HG03565 (cell line): ENCODE data around the gene MAP2K7.
A peak's percentile ranks its signal among the peaks of the same experiment; 100 is the strongest.
"Not testable (repeated sequence)": the region's sequence is repeated elsewhere in the genome, so short reads cannot be mapped to it uniquely, and the experiment has no call there.

Experiments used
- ATAC-seq: cut with Tn5 transposase; IDR thresholded peaks from one replicate; pipeline ENCODE4 v1.9.1; 2021; ENCODE audit warnings: mild to moderate bottlenecking, moderate library complexity; ENCODE audit not compliant: unreplicated experiment

The MAP2K7 gene

DNA sequence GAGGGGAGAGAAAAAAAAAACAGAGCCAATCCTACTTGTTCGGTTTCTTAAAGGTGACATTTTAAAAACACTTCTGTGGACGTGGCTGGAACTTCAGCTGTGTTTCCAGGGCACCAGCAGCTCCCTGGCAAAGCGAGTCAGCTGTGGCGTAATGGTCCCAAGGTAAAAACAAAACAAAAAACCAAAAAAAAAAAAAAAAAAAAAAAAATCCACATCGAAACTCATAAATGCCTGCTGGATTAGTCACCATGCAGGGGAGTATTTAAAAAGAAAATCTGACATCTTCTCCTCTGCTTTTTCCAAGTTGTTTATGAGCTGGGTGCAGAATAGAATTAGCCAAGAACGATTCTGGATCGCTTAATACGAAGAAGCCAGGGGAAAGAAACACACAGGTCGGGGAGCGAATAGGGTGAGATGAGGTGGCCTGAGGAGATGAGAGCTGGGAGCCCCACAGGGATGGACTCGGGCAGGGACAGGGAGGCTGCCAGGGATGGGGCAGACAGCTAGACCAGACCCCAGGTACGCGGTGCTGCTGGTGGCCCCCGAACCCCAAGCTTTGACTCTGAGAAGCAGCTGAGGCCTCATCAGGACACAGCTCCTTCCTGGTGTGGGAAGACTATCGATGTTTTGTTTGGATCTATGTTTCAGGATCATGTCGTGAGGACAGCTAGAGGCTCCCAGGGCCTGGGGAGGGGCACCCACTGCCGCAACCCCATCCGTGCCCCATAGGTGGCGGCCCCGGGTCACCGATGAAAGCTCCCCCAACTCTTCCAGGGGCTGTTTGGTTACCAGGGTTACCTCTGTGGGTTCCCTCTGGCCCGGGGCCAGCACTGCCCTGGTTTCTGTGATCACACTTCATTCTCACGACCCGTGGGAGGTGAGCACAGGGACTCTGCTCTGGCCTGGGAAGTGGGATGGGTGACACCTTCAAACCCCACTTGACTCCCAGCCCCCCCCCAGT is 25.3 kb downstream of the MAP2K7 start:
- no peak for ATAC-seq

DNA sequence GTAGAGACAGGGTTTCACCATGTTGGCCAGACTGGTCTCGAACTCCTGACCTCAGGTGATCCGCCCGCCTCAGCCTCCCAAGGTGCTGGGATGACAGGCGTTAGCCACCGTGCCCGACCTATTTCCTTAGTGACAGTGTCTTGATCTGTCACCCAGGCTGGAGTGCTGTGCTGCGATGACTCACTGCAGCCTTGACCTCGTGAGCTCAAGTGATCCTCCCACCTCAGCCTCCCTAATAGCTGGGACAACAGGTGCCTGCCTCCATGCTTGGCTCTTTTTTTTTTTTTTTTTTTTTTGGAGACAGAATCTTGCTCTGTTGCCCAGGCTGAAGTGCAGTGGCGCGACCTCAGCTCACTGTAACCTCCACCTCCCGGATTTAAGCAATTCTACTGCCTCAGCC is 26.4 kb downstream of the MAP2K7 start:
- ATAC-seq: not testable (repeated sequence)

DNA sequence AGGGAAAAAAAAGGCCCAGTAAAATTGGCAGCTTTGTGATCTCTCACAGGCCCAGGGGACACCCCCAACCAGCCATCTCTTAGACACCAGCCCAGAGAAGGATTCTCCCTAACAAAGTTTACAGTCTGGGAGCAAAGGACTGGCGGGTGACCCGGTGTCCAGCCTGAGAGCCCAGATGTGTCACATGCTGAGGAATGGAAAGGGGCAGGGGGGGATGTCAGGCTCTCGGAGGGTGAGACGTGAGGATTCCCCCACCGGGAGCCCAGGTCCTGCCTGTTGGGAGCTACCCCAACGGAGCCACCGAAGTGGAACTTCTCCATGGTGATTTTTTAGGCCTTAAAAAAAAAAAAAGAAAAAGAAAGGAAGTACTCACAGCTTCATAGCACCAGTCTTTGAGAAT is 27.1 kb downstream of the MAP2K7 start:
- ATAC-seq: no peak

DNA sequence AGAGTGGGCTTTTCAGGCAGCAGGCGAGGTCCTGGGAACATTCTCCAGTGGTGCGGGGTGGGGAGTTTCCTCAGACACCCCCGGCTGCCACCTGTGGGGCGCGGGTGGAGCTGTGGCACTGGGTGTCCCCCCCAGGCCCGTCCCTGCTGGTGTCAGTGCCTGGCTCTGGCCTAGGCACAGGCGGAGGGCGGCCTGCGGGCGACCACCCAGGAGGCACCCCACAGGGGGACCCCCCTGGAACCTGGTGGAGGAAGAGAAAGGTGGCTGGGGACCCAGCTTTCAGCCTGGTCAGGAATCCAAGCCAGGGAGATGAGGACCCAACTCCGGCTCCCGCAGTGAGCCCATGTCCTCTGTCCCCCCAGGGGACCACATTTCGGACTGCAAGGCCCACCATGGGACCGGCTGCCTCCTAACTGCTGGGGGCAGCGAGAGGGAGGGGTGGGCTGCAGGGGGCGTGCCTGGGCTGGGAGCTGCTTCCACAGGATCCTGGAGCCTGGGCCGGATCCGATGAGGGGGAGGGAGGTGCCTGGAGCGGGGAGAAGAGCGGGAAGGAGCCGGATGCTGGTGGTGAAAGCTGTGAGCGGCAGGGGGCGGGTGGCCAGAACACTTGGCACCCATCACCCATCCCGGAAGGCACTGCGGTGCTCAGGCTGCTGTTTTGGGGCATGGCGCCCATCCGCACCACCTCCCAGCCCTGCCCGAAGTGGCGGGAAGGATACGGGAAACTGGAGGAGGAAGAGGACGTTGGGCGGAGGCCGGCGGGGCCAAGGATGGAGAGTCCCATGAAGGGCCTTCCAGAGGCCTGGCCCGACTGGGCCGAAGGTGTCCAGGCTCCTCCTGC is 27.8 kb downstream of the MAP2K7 start:
- ATAC-seq: no peak

DNA sequence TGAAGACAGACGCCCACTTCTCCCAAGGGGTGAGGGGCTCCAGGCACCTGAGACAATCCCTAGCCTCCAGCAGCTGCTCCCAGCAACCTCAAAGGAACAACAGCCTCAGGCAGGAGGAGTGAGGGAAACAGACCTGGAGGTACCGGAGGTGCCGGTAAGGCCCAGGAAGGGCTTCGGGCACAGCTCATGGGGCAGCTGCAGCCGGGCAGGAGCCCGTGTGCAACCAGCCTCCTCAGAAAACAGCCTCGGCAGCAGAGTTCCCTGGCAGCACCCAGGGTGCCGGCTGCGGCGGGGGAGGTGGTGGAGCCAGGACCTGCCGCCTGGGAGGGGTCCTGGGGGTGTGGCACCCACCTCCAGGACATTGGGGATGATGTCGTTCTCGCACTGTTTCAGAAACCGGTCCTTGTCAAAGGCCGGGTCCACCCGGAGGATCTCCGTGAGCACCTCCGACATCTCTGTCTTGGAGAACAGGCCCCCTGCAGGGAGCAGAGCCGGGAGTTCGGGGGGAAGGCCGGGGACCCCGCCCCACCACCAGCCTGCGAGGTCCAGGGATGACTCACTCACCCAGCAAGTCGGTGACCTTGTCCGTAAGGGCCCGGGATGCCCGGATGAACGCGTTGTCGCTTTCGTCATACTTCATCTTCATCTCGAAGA is 28.7 kb downstream of the MAP2K7 start:
- no peak for ATAC-seq

DNA sequence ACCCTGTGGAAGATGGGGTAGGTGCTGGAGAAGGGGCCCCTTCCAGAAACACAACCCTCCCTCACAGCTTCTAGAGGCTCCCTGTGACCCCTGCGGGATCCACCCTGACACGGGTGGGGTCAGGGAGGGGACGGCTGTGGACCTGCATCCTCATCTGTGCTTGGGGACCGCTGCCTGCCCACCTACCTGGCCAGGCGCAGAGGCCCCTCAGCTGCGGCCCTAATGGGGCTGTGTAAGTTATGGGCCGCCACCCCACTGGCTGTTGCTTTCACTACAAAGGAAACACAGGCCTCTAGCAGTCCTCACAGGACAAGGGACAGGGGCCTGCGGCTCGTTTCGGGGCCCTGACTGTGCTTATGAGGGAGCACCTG is 29.2 kb downstream of the MAP2K7 start:
- no peak for ATAC-seq

DNA sequence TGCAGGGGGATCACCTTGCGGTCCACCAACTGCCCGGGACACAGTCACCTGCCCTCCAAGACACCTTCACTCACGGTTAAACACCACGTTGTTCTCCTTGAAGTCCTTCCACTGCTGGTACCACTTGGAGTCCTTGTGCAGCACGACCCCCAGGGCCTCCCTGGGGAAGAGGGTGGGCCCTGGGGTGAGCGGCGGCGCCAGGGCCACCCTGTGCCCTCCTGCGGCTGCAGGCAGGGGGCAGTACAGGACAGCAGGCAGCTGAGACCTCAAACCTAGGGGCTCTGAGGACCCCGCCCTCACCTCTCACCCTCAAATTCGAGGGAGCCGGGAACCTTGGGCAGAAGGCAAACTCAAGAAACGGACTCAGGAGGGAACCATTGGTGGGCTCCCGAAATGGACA is 29.7 kb downstream of the MAP2K7 start:
- ATAC-seq: no peak

DNA sequence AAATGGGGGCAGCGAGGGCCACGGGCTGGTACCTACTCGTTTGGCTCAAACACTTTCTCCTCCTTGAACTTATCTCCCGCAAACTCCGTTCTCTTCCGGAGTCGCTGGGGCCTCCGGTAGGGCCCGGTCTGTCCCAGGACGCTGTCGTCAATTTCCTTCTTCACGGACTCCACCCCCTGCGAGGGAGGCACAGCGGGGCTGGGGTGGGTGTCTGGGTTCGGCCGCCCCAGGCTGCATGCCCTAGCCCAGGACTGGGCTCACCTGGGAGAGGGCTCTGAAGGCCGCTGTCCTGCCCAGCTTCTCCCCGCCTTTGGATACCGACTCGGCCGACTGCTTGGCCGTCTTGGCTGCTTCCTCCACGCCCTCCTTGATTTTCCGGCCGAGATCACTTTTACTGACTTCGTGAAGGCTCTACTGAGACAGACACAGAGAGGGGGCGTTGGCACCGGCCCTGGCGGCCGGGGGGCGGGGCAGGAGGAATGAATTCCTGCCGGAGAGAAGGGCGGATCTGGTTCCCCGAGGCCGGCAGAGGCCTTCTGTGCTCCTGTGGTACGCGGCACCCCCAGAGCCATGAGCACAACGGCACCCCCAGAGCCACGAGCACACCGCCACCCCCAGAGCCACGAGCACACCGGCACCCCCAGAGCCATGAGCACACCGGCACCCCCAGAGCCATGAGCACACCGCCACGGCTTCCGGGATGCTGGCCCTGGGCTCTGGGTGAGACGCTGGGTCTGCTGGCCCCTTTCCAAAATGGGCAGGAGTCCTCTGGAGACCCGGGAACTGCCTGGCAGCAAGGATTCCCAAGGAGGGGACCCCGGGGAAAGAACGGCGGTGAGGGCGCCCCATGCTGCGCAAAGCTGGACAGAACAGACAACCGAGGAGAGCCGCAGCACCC is 30.4 kb downstream of the MAP2K7 start:
- no peak for ATAC-seq

DNA sequence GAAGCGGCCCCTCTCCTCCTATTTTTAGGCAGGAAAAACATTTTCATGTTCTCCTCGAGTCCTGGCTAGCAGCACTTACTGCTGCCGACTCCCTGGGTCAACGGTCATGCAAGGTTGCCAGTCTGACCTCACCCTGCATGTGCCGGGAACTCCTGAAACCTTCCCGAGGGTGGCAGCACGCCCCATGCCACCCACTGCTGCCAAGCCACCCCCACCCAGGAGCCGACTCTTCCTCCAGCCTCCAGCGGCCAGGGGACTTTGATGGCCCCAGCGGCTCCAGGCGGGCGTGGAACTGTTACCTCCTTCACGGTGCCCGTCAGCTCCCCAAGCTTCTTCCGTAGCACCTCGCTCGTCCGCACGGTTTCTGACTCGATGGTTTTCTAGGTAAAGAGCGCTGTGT is 31.1 kb downstream of the MAP2K7 start:
- no peak for ATAC-seq

DNA sequence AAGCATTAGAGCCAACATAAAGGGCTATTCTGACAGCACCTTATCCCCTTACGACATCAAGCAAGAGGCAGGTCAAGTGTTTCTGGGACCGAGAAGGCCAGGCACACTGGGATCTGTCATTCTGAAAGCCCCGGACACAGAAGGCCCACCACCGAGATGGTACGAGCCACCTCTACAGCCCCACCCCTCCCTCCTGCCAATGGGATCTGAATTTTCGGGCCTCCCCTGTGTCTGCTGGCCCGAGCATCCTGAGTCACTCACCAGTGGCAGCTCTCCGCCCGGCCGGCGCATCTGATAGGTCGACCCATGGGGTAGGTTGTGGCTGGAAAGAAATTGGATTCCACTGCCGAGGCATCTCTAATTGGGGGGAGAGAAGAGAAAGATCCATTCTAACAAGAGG is 37.2 kb downstream of the MAP2K7 start:
- no peak for ATAC-seq

DNA sequence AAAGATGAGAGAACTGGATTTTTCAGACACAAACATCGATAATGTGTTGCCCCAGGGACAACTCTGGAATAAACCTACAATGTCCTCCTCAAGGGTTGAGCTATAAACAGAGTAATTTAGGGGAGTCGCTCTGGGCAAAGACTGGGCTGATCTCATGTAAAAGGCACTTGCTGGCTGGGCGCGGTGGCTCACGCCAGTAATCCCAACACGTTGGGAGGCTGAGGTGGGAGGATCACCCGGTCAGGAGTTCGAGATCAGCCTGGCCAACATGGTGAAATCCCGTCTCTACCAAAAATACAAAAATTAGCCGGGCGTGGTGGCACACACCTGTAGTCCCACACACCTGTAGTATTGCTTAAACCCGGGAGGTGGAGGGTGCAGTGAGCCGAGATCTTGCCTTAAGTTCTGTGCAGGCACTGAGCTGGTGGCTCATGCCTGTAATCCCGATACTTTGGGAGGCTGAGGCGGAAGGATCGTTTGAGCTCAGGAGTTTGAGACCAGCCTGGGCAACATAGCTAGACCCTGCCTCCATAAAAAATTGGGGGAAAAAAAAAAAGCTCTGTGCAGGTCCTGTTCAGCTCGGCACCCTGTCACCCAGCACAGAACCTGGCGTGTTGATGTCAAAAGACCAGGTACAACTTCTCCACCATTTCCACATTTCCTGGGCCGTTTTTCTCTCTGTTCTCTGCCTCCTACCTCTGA is 38.4 kb downstream of the MAP2K7 start:
- ATAC-seq: no peak

DNA sequence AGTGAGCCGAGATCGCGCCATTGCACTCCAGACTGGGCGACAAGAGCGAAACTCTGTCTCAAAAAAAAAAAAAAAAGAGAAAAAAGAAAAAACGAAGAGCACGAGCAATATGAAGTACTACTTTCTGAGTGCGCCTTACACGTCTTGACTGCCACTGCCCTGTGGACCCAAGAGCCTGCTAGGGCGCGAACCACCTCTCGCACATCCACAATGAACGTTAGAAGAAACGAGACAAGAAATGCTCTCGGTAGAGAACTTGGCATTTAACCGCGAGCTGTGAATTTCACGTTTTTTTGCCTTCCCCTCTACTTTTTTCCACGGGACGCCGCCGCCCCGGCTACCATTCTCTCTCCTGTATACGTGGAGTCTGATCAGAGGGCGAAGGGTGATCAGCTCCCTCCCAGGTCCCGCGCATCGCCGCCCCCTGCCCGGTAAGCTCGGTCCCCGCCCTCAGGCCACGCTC is 39.3 kb downstream of the MAP2K7 start:
- no peak for ATAC-seq

DNA sequence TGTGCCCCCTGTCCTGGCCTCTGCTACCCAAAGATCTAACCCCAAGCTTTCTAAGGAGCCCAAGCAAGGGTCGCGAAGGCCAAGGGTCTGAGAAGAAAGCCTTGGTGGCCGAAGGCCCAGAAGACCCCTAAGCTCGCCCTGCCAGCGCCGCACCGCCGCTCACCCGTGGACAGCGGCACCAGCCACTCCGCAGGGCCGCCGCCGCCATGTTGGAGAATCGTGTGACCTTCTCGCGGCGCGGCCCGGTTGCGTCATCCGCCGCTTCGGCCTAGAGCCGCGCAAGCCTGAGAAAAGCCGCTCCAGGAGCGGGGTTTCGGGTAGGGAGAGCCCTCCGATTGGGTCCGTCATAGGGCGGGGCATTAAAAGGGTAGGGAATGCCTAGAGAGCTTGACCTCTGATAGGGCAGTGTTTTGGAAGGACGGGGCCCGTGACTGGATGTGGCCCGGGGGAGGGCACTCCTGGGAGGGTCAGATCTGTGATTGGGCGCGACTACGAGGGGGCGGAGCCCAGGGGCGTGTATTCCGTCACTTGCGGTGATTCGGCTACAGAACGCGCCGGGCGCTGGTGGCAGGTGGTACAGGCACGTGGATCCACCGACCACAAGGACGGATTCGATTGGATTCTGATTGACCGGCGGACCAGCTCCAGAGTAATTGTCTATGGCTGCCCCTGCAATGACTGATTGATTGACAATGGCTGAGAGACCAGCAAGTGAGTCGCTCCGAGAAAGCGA is 39.9 kb downstream of the MAP2K7 start, which contains the start of gene TIMM44:
Gene TIMM44 (minus strand): TSS at position 223 of the 733 bp plus-strand sequence. CDS start 15 bp downstream, at position 208.
- ATAC-seq: peak; percentile 80

DNA sequence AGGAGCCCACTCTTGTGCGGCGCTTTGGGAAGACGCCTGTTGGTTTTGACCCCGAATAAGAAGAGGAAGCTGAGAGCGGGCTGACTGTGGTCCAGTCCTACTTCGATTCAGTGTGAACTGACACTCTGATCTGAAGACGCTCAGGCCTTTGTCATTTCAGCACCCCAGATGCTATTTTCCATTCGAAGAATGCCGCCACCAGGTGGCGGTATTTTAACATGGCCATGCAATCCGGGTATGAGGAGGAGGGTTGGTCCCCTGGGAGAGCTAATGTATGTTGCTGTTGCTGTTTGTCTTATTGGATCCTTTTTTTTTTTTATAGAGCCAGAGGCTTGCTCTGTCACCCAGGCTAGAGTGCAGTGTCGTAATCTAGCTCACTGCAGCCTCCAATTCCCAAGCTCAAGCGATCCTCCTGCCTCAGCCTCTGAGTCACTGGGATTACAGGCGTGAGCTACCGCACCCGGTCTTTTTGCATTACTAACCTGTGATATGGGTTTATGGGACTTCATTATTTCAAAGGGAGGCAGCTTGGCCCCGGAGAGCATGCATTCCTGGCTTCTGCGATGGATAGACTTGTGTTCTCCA is 40.6 kb downstream of the MAP2K7 start:
- peak; percentile 30 for ATAC-seq

DNA sequence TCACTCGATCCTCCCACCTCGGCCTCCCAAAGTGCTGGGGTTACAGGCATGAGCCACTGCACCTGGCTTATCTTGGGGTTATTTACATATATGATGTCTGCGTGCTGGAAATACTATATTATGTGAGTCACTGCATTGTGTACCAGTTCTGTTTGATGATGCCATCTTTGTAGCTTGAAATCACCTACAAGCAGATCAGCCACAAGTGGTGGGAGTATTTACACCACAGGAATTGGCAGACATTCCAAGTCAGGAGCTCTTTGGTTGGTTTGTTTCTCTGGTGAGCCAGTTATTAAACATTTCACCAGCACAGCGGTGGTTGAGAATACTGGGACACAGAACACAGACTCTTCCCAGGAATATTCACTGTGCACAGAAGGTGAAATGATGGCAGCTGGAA is 44.3 kb downstream of the MAP2K7 start:
- ATAC-seq: no peak

DNA sequence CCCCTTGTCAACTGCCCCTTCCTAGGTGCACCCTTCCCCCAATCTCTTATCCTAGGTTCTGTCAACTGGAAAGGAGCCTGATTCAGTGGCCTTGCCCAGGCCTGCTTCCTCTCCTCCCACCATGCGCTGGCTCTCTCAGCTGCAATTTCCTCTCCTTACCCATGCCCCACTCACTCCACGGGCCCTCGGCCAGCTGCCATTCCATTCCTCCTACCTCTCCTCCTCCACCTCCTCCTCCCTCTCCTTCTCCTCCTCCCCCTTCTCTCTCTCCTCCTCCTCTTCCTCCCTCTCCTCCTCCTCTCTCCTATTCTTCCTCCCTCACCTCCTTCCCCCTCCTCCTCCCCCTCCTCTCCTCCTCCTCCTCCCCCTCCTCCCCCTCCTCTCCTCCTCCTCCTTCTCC is 49.4 kb downstream of the MAP2K7 start:
- no peak for ATAC-seq

DNA sequence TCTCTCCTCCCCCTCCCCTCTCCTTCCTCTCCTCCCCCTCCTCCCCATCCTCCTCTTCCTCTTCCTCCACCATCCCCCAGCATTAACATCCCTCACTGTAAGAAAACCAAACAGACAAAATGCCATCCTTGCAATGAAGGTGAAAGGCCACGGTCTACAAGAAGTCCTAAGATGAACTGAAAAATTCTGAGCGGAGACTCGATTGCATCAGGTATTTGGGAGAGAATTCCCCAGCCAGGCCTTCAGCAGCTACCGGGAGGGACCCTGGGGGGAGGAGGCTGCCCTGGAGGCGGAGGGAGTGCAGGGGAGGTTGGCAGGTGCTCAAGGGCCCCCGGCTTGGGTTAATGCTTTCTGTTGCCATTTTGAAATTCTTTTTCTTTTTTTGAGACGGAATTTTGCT is 49.9 kb downstream of the MAP2K7 start:
- ATAC-seq: no peak

DNA sequence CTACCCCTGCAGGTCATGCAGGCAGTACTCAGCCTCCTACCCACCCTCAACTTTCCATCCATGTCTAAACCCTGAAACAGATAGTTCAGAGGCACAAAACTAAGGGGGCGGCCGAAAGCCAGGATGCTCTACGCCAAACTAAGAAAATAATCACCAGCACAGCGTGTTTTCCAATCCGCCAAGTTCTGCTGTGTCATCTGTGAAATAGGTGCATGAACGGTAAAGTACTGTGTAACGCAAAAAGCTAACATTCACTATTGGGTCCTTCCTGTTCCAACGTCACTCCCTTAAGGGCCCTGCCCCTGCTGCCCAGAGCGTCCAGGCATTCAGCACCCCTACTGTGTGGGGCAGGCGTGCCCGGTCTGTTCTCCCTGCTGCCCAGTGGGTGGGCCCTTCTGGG is 52.0 kb downstream of the MAP2K7 start:
- no peak for ATAC-seq

DNA sequence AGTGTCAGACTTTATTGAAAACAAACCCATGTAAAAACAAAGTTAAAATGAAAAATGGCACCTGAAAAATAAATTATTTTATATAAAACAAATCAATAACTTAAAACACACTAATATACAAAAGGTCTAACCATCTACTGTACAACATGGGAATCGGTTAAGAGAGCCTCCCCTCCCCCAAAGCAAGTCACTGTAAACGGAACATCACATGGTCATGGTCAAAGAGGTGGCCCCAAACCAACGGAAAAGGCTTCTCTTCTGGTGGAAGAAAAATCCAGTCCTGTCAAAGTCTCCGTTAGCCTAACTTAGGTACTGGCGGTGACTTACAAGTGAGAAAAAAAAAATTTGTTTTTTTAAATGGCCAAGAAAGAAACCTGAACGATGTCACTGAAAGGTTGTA is 55.5 kb downstream of the MAP2K7 start:
- ATAC-seq: no peak
